H1 (cell line): ENCODE data around the gene RPTOR. TPM values are rescaled to one million over a fixed set of nuclear protein-coding genes. Genes with fewer than 3 reads are reported as not detected.

Source experiments
- CTCF ChIA-PET: fragments of 300-600 bp; sonication (Branson Sonifier 250); formaldehyde crosslinking; loops from one replicate; lab custom pipeline; 2021; ENCODE audit not compliant: partially characterized antibody; lab: Charles Lee
- POLR2A ChIA-PET: fragments of 300-600 bp; sonication (Branson Sonifier 250); formaldehyde crosslinking; loops from one replicate; lab custom pipeline; 2021; ENCODE audit warnings: inconsistent platforms; ENCODE audit not compliant: partially characterized antibody; lab: Charles Lee
- DNase-seq, 2 experiments: peaks; one replicate each; pipeline versions ENCODE4 v3.0.0 to v3.0.0-alpha.2; 2010 to 2022; ENCODE audit warnings: low spot score in 2 of 2, low read depth in 1 of 2, mixed read lengths in 1 of 2
- FAIRE-seq: peaks from 2 replicates; lab custom pipeline; 2011; peaks lifted over from hg19 to GRCh38; lab: Jason Lieb, UNC
- H2AFZ ChIP-seq: 2 replicates; pipeline ENCODE4 v1.8.1; 2012; ENCODE audit warnings: low read length, inconsistent platforms
- H2AK5ac ChIP-seq: 2 replicates; pipeline ENCODE4 v1.6.1; 2013; ENCODE audit warnings: low read depth, low read length
- H2BK120ac ChIP-seq: replicated peaks from 2 replicates; pipeline ENCODE3; 2013; ENCODE audit warnings: low read depth, low read length, inconsistent platforms
- H2BK12ac ChIP-seq: 2 replicates; pipeline ENCODE4 v1.6.1; 2013; ENCODE audit warnings: low read depth, low read length
- H2BK15ac ChIP-seq: 2 replicates; pipeline ENCODE4 v1.6.1; 2013; ENCODE audit warnings: low read length
- H2BK20ac ChIP-seq: 2 replicates; pipeline ENCODE4 v1.6.1; 2013; ENCODE audit warnings: low read length
- H2BK5ac ChIP-seq: 2 replicates; pipeline ENCODE4 v1.6.1; 2013; ENCODE audit warnings: low read depth, low read length
- H3K14ac ChIP-seq: 2 replicates; pipeline ENCODE4 v1.6.1; 2013; ENCODE audit warnings: inconsistent platforms; ENCODE audit not compliant: insufficient read length
- H3K18ac ChIP-seq: 2 replicates; pipeline ENCODE4 v1.6.1; 2013; ENCODE audit warnings: low read length; ENCODE audit errors: extremely low read depth
- H3K23ac ChIP-seq: 2 replicates; pipeline ENCODE4 v1.6.1; 2013; ENCODE audit warnings: inconsistent platforms; ENCODE audit not compliant: insufficient read length
- H3K23me2 ChIP-seq: 2 replicates; pipeline ENCODE4 v1.6.1; 2013; ENCODE audit warnings: low read depth, low read length
- H3K27ac ChIP-seq: 2 replicates; pipeline ENCODE4 v1.6.1; 2011; ENCODE audit warnings: low read depth, low read length, inconsistent platforms
- H3K27me3 ChIP-seq, 4 experiments: replicated peaks in 1 of 4; 1 replicate in 1 of 4; 2 replicates in 3 of 4; pipeline versions ENCODE4 v1.6.1 to v1.8.1; 2011 to 2013; ENCODE audit warnings: low read length in 3 of 4, mild to moderate bottlenecking in 3 of 4, inconsistent platforms in 2 of 4, mixed read lengths in 2 of 4, moderate library complexity in 1 of 4; ENCODE audit not compliant: control insufficient read depth in 3 of 4, insufficient read depth in 3 of 4; ENCODE audit errors: extremely low read depth in 1 of 4
- H3K36me3 ChIP-seq, 4 experiments: 2 replicates each; pipeline versions ENCODE4 v1.6.1 to v1.8.1; 2011 to 2013; ENCODE audit warnings: mild to moderate bottlenecking in 4 of 4, low read length in 3 of 4, moderate library complexity in 2 of 4, control low read depth in 1 of 4, inconsistent platforms in 1 of 4; ENCODE audit not compliant: insufficient read depth in 4 of 4, control insufficient read depth in 2 of 4
- H3K4ac ChIP-seq: replicated peaks from 2 replicates; pipeline ENCODE3; 2013; ENCODE audit warnings: low read length, low read depth, mixed read lengths, inconsistent platforms; ENCODE audit not compliant: insufficient read length
- H3K4me1 ChIP-seq, 4 experiments: replicated peaks in 1 of 4; 1 replicate in 1 of 4; 2 replicates in 3 of 4; pipeline versions ENCODE4 v1.6.1 to v1.8.1; 2011 to 2013; ENCODE audit warnings: low read length in 3 of 4, inconsistent platforms in 2 of 4, mixed read lengths in 1 of 4; ENCODE audit not compliant: insufficient read depth in 4 of 4, control insufficient read depth in 3 of 4
- H3K4me2 ChIP-seq, 2 experiments: 2 replicates each; pipeline versions ENCODE4 v1.6.1 to v1.8.1; 2011 to 2013; ENCODE audit warnings: low read depth in 2 of 2, low read length in 2 of 2, control low read depth in 1 of 2, inconsistent platforms in 1 of 2, mild to moderate bottlenecking in 1 of 2; ENCODE audit not compliant: insufficient read depth in 1 of 2
- H3K4me3 ChIP-seq, 4 experiments: fragments of 200-600, 300-600 bp in 1 of 4; sonication (generic), shearing (Covaris generic), sonication (Bioruptor Twin) in 1 of 4; 2 replicates each; pipeline versions ENCODE4 v1.5.1 to v1.8.1; 2011 to 2016; ENCODE audit warnings: low read length in 4 of 4, low read depth in 3 of 4, control low read depth in 2 of 4, inconsistent platforms in 2 of 4, mild to moderate bottlenecking in 2 of 4, mixed read lengths in 1 of 4, moderate library complexity in 1 of 4; ENCODE audit not compliant: insufficient read depth in 2 of 4; ENCODE audit errors: extremely low read depth in 1 of 4
- H3K56ac ChIP-seq: replicated peaks from 2 replicates; pipeline ENCODE3; 2013; ENCODE audit warnings: low read depth, mild to moderate bottlenecking, mixed read lengths, low read length, inconsistent platforms; ENCODE audit not compliant: insufficient read length
- H3K79me1 ChIP-seq: 2 replicates; pipeline ENCODE4 v1.6.1; 2013; ENCODE audit warnings: low read depth, low read length, control low read depth
- H3K79me2 ChIP-seq, 2 experiments: 2 replicates each; pipeline versions ENCODE4 v1.6.1 to v1.8.1; 2012 to 2013; ENCODE audit warnings: low read length in 2 of 2, mild to moderate bottlenecking in 2 of 2, inconsistent platforms in 1 of 2; ENCODE audit not compliant: insufficient read depth in 2 of 2, control insufficient read depth in 1 of 2
- H3K9ac ChIP-seq, 4 experiments: replicated peaks in 1 of 4; 1 replicate in 1 of 4; 2 replicates in 3 of 4; pipeline versions ENCODE4 v1.6.1 to v1.8.1; 2011 to 2013; ENCODE audit warnings: low read depth in 3 of 4, low read length in 3 of 4, control low read depth in 2 of 4, mild to moderate bottlenecking in 2 of 4, moderate library complexity in 2 of 4, inconsistent platforms in 1 of 4; ENCODE audit errors: extremely low read depth in 1 of 4
- H3K9me3 ChIP-seq, 2 experiments: 2 replicates each; pipeline versions ENCODE4 v1.6.1 to v1.8.1; 2012 to 2013; ENCODE audit warnings: mild to moderate bottlenecking in 2 of 2, moderate library complexity in 2 of 2, control low read depth in 1 of 2, inconsistent platforms in 1 of 2, low read depth in 1 of 2, low read length in 1 of 2, mixed read lengths in 1 of 2; ENCODE audit not compliant: insufficient read depth in 2 of 2
- H4K20me1 ChIP-seq, 2 experiments: replicated peaks in 1 of 2; 2 replicates each; pipeline versions ENCODE3 to v1.8.1; 2011 to 2013; ENCODE audit warnings: inconsistent platforms in 2 of 2, low read length in 2 of 2, mild to moderate bottlenecking in 1 of 2; ENCODE audit not compliant: insufficient read depth in 2 of 2, control insufficient read depth in 1 of 2
- H4K5ac ChIP-seq: 2 replicates; pipeline ENCODE4 v1.6.1; 2013; ENCODE audit warnings: low read length, low read depth, mixed read lengths, inconsistent platforms; ENCODE audit not compliant: insufficient read length
- H4K8ac ChIP-seq: 2 replicates; pipeline ENCODE4 v1.8.0; 2013; ENCODE audit warnings: mild to moderate bottlenecking, moderate library complexity, low read length, inconsistent platforms; ENCODE audit not compliant: insufficient read depth; ENCODE audit errors: extremely low read depth
- H4K91ac ChIP-seq: replicated peaks from 2 replicates; pipeline ENCODE3; 2013; ENCODE audit warnings: low read length, mixed read lengths, inconsistent platforms; ENCODE audit not compliant: insufficient read length
- CHD2 ChIP-seq: IDR thresholded peaks from 2 replicates; pipeline ENCODE4 v1.6.1; 2012; ENCODE audit warnings: low read length, improper control_type of control experiment
- FOSL1 ChIP-seq: IDR thresholded peaks from 2 replicates; pipeline ENCODE4 v1.6.1; 2011; ENCODE audit warnings: mild to moderate bottlenecking, low read depth, low read length, moderate library complexity; ENCODE audit not compliant: insufficient read depth
- GTF2F1 ChIP-seq: IDR thresholded peaks from 2 replicates; pipeline ENCODE4 v1.6.1; 2012; ENCODE audit warnings: low read depth, low read length, improper control_type of control experiment, borderline replicate concordance
- HDAC6 ChIP-seq: IDR thresholded peaks from one replicate; pipeline ENCODE4 v1.7.1; 2012; ENCODE audit warnings: low read depth, mild to moderate bottlenecking, inconsistent platforms, low read length, moderate library complexity
- JUND ChIP-seq: IDR thresholded peaks from 2 replicates; pipeline ENCODE4 v1.6.1; 2011; ENCODE audit warnings: mild to moderate bottlenecking, improper control_type of control experiment, low read length
- KDM1A ChIP-seq: fragments of 200-600, 300-600 bp; sonication (generic); IDR thresholded peaks from 2 replicates; pipeline ENCODE4 v1.7.1; 2016; ENCODE audit warnings: mild to moderate bottlenecking, low read length, borderline replicate concordance
- POLR2A ChIP-seq, 2 experiments: IDR thresholded peaks; 1 replicate in 1 of 2; 2 replicates in 1 of 2; pipeline ENCODE4 v1.6.1; 2011; ENCODE audit warnings: low read depth in 2 of 2, low read length in 2 of 2, mild to moderate bottlenecking in 2 of 2; ENCODE audit errors: control extremely low read depth in 1 of 2
- RFX5 ChIP-seq: IDR thresholded peaks from 2 replicates; pipeline ENCODE4 v1.6.1; 2011; ENCODE audit warnings: low read depth, low read length, improper control_type of control experiment, borderline replicate concordance
- SAP30 ChIP-seq: fragments of 300-600 bp; sonication (generic); IDR thresholded peaks from 2 replicates; pipeline ENCODE4 v1.7.1; 2012; ENCODE audit warnings: low read length, moderate library complexity, mild to moderate bottlenecking, inconsistent platforms; ENCODE audit not compliant: insufficient read depth, insufficient replicate concordance
- SIRT6 ChIP-seq: IDR thresholded peaks from one replicate; pipeline ENCODE4 v1.7.1; 2012; ENCODE audit warnings: low read length, inconsistent platforms
- SUZ12 ChIP-seq: fragments of 200-600 bp; sonication (generic); IDR thresholded peaks from 2 replicates; pipeline ENCODE4 v1.6.1; 2012; ENCODE audit warnings: mild to moderate bottlenecking, inconsistent platforms, low read length, moderate library complexity, mixed read lengths
- TAF1 ChIP-seq: IDR thresholded peaks from 2 replicates; pipeline ENCODE4 v1.6.1; 2011; ENCODE audit warnings: mild to moderate bottlenecking, low read depth, low read length
- TCF12 ChIP-seq: IDR thresholded peaks from 2 replicates; pipeline ENCODE4 v1.6.1; 2011; ENCODE audit warnings: low read depth, mild to moderate bottlenecking, low read length
- ZNF274 ChIP-seq: IDR thresholded peaks from 2 replicates; pipeline ENCODE4 v1.7.0; 2012; ENCODE audit warnings: low read length, borderline replicate concordance; ENCODE audit errors: extremely low read depth
- WGBS, 2 experiments: shearing (Covaris generic) in 1 of 2; methylation state at CpG; one replicate each; pipeline versions ENCODE4 v1.1.6 to v1.1.7; 2013 to 2015; ENCODE audit warnings: low lambda C conversion rate in 2 of 2, mixed read lengths in 2 of 2, inconsistent platforms in 1 of 2, low coverage in 1 of 2, missing lambda C conversion rate in 1 of 2; ENCODE audit not compliant: insufficient replicate concordance in 2 of 2, insufficient coverage in 1 of 2, insufficient read length in 1 of 2; ENCODE audit errors: extremely low coverage in 1 of 2, missing lambda C conversion rate in 1 of 2; 5-methylcytosine and 5-hydroxymethylcytosine counted together
- polyA plus RNA-seq, 7 experiments: library from polyadenylated mRNA; depleted of rRNA in 3 of 7; stranded (reverse) in 5 of 7; unstranded in 2 of 7; fragments of >200 nt in 5 of 7; fragments of 200-250 nt in 2 of 7; gene quantifications; 1 replicate in 5 of 7; 2 replicates in 1 of 7; 4 replicates in 1 of 7; pipeline versions ENCODE4 v1.2.1 to v1.2.3, GENCODE V29; 2011 to 2013; ENCODE audit warnings: missing spikeins in 2 of 7, mixed read lengths in 2 of 7
- total RNA-seq: library from RNA; stranded (reverse); fragmentation: NEBNext Ultra II Directional; extraction: Animal tissue kit (Norgen Biotek cat#: 25700); gene quantifications from 2 replicates; pipeline ENCODE4 v1.2.1, GENCODE V29; 2021

Gene RPTOR
- total and polyA plus RNA-seq, 2 of the 8 experiments (the other 6 are each of a cell fraction or from before 2014, with no cell fraction given) = 6.9 to 28.7 TPM

- Histone ChIP-seq H3K4me2 (no peak overlapping the region), H2BK5ac (no peak overlapping the region), H3K18ac (no peak overlapping the region), H3K79me2 (peaks cover 0 to 24% of the 10 kb centered on the region in 2 experiments; a peak in 1 of 4 replicates), H3K4ac (no peak overlapping the region), H3K4me1 (peaks cover 0 to 10% (median 5%) of the 10 kb centered on the region in 4 experiments; a peak in 4 of 7 replicates), H3K56ac (no peak overlapping the region), H2BK12ac (no peak overlapping the region), H2AK5ac (no peak overlapping the region), H4K91ac (no peak overlapping the region), H3K23me2 (no peaks in the 10 kb centered on the region), H4K5ac (no peak overlapping the region), H3K23ac (no peak overlapping the region), H4K20me1 (peaks cover 0 to 3% of the 10 kb centered on the region in 2 experiments), H3K27me3 (no peaks in the 10 kb centered on the region), H3K36me3 (no peaks in the 10 kb centered on the region), H2BK120ac (no peak overlapping the region), H2AFZ (no peak overlapping the region), H3K79me1 (peaks cover 7% of the 10 kb centered on the region; the same call in 1 of the 2 replicates), H3K14ac (no peak overlapping the region), H3K9me3 (no peaks in the 10 kb centered on the region), H4K8ac (no peak overlapping the region), H3K9ac (no peak overlapping the region), H3K4me3 (no peak overlapping the region), H2BK15ac (no peak overlapping the region), H2BK20ac (no peak overlapping the region), H3K27ac (no peak overlapping the region)
- POLR2A ChIA-PET = interaction anchor here (0.6 kb wide), 1 partner anchor 20 kb away, joined by 4 read pairs; no protein-coding TSS in a partner anchor
- WGBS, 2 experiments = 82% methylated on average over 3 of the region's 3 CpGs; no CpG with 5 or more reads in 1 of the 2 experiments
- FAIRE-seq = no peak
- TF ChIP-seq GTF2F1 (no peak), JUND (no peak), TCF12 (no peak), KDM1A (no peak), FOSL1 (no peak), CHD2 (no peak), RFX5 (no peak), SUZ12 (no peak), ZNF274 (no peak), TAF1 (no peak), SIRT6 (no peak), HDAC6 (no peak), POLR2A (IDR thresholded peaks at IDR 0.05; ENCODE audit: control extremely low read depth in 1 of 2, low read depth in 2 of 2, low read length in 2 of 2) (no peak), SAP30 (no peak)
- CTCF ChIA-PET = interaction anchor here (1.0 to 1.2 kb wide), 2 partner anchors 10 to 30 kb away, joined by 3 to 7 read pairs; no protein-coding TSS in a partner anchor
- DNase-seq = no peak
Measured at GRCh38 chr17:80677214-80677756, 132.6 kb downstream of the RPTOR start.
